ENCODE measurements around the gene MAK. TPM values are rescaled to one million over a fixed set of nuclear protein-coding genes. Genes with fewer than 3 reads are reported as not detected.
"Not testable (repeated sequence)": the region's sequence is repeated elsewhere in the genome, so short reads cannot be mapped to it uniquely, and the experiment has no call there.

Gene MAK
- total RNA-seq, 4 donors from 2014 or later: 0.59 to 0.90 TPM; not detected in 2

- DNase-seq (ENCODE audit: low spot score in 2 of 2): no peak
- H3K27me3 ChIP-seq: peaks cover 0 to 77% of the 10 kb centered on the region in 2 donors
- no peak for TF ChIP-seq POLR2A (IDR thresholded peaks at IDR 0.05)
- TF ChIP-seq, protein P1, sequence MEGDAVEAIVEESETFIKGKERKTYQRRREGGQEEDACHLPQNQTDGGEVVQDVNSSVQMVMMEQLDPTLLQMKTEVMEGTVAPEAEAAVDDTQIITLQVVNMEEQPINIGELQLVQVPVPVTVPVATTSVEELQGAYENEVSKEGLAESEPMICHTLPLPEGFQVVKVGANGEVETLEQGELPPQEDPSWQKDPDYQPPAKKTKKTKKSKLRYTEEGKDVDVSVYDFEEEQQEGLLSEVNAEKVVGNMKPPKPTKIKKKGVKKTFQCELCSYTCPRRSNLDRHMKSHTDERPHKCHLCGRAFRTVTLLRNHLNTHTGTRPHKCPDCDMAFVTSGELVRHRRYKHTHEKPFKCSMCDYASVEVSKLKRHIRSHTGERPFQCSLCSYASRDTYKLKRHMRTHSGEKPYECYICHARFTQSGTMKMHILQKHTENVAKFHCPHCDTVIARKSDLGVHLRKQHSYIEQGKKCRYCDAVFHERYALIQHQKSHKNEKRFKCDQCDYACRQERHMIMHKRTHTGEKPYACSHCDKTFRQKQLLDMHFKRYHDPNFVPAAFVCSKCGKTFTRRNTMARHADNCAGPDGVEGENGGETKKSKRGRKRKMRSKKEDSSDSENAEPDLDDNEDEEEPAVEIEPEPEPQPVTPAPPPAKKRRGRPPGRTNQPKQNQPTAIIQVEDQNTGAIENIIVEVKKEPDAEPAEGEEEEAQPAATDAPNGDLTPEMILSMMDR (IDR thresholded peaks at IDR 0.05): no peak
- TF ChIP-seq EP300 (IDR thresholded peaks at IDR 0.05): no peak
- WGBS, 2 donors: 11 to 14% methylated on average over 41 to 48 of the region's 51 CpGs
- no peak overlapping the region for H3K27ac ChIP-seq
- no peaks in the 10 kb centered on the region for H3K36me3 ChIP-seq
- H3K4me3 ChIP-seq: no peak overlapping the region
- no peaks in the 10 kb centered on the region for H3K9me3 ChIP-seq
- H3K4me1 ChIP-seq: peaks cover 0 to 39% (median 11%) of the 10 kb centered on the region in 4 donors
Measured at GRCh38 chr6:10883312-10884244, 45.2 kb upstream of the MAK start.

DNA sequence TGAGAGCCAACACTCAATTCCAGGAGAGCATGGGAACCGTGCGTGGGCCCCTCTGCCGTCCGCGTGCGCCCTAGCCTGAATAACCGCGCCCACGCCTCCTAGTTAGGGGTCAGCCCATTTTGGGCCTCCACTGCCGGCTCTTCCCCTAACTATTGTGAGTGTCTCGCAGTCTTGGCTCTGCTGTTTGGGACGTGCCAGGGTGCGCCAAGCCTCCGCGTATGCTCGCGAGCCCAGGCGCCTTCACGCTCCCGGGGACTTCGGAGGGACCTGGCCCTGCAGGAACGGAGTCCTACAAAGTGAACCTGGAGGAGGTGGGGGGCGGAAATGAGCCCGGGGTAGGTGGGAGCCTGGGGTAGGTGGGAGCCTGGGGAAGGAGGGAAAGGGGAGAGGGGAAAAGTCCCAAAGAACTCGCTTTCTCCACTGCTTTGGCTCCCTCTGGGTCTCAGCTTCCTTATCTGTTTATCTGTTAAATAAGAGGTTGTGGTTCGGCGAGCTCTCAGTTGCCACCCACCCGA lies 44.4 kb upstream of the MAK start:
- WGBS, 2 donors: 6 to 9% methylated on average over 28 of the region's 28 CpGs
- H3K27me3 ChIP-seq: peaks cover 0 to 76% of the 10 kb centered on the region in 2 donors

DNA sequence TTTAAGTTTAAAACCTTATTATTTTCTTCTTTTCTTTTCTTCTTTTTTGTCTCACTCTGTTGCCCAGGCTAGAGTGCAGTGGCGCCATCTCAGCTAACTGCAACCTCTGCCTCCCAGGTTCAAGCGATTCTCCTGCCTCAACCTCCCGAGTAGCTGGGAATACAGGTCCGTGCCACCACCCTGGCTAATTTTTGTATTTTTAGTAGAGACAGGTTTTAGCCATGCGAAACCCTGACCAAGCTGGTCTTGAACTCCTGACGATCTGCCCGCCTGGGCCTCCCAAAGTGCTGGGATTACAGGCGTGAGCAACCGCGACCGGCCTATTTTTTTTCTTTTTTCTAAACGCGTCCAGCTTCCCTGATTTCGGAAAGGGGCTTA lies 43.9 kb upstream of the MAK start:
- peaks cover 0 to 73% of the 10 kb centered on the region in 2 donors for H3K27me3 ChIP-seq
- 23 to 25% methylated on average over 14 of the region's 14 CpGs for WGBS, 2 donors

More for the DNA sequence above, 44.4 kb upstream of the MAK start:
- no peak for DNase-seq (ENCODE audit: low spot score in 2 of 2)
- peaks cover 0 to 39% (median 11%) of the 10 kb centered on the region in 4 donors for H3K4me1 ChIP-seq
- H3K4me3 ChIP-seq: no peak overlapping the region
- H3K27ac ChIP-seq: no peak overlapping the region
- no peaks in the 10 kb centered on the region for H3K36me3 ChIP-seq
- H3K9me3 ChIP-seq: no peaks in the 10 kb centered on the region
- TF ChIP-seq POLR2A (IDR thresholded peaks at IDR 0.05) (no peak), EP300 (IDR thresholded peaks at IDR 0.05) (no peak)
- TF ChIP-seq, protein P1 (IDR thresholded peaks at IDR 0.05): no peak

GRCh38 chr6:10880366-10880765 lies 42.0 kb upstream of the MAK start:
- no peak for DNase-seq (ENCODE audit: low spot score in 2 of 2)
- WGBS, 2 donors: 93 to 95% methylated on average over 2 of the region's 2 CpGs

More for the DNA sequence above, 43.9 kb upstream of the MAK start:
- not testable (repeated sequence) for H3K4me3 ChIP-seq; H3K36me3 ChIP-seq; DNase-seq (ENCODE audit: low spot score in 2 of 2); H3K9me3 ChIP-seq; H3K27ac ChIP-seq
- H3K4me1 ChIP-seq: peaks cover 0 to 37% (median 11%) of the 10 kb centered on the region in 4 donors

GRCh38 chr6:10877871-10878270 lies 39.5 kb upstream of the MAK start:
- peaks cover 0 to 14% (median 5%) of the 10 kb centered on the region in 4 donors for H3K4me1 ChIP-seq
- no peaks in the 10 kb centered on the region for H3K36me3 ChIP-seq
- no peak overlapping the region for H3K4me3 ChIP-seq
- 79 to 92% methylated on average over 1 of the region's 1 CpG for WGBS, 2 donors
- no peak overlapping the region for H3K27ac ChIP-seq
- TF ChIP-seq, protein P1 (IDR thresholded peaks at IDR 0.05): no peak
- TF ChIP-seq POLR2A (IDR thresholded peaks at IDR 0.05): no peak
- TF ChIP-seq EP300 (IDR thresholded peaks at IDR 0.05): no peak
- H3K27me3 ChIP-seq: peaks cover 0 to 29% of the 10 kb centered on the region in 2 donors
- DNase-seq (ENCODE audit: low spot score in 2 of 2): no peak
- H3K9me3 ChIP-seq: no peaks in the 10 kb centered on the region

More at GRCh38 chr6:10880366-10880765, 42.0 kb upstream of the MAK start:
- H3K9me3 ChIP-seq: no peaks in the 10 kb centered on the region
- no peak overlapping the region for H3K27ac ChIP-seq
- TF ChIP-seq EP300 (IDR thresholded peaks at IDR 0.05) (no peak), POLR2A (IDR thresholded peaks at IDR 0.05) (no peak)
- TF ChIP-seq, protein P1 (IDR thresholded peaks at IDR 0.05): no peak
- peaks cover 0 to 54% of the 10 kb centered on the region in 2 donors for H3K27me3 ChIP-seq
- peaks cover 0 to 25% (median 8%) of the 10 kb centered on the region in 4 donors for H3K4me1 ChIP-seq
- H3K4me3 ChIP-seq: no peak overlapping the region
- H3K36me3 ChIP-seq: no peaks in the 10 kb centered on the region

Measured in tibial nerve (tissue), 4 donors.